ENCODE results near the gene GFER. TPM values are rescaled to one million over a fixed set of nuclear protein-coding genes. Genes with fewer than 3 reads are reported as not detected.

GFER gene
- total and polyA plus RNA-seq, 9 of the 15 experiments (the other 6 are each of a cell fraction or from before 2014, with no cell fraction given): 4.3 to 53.7 (median 19.8) TPM

DNA sequence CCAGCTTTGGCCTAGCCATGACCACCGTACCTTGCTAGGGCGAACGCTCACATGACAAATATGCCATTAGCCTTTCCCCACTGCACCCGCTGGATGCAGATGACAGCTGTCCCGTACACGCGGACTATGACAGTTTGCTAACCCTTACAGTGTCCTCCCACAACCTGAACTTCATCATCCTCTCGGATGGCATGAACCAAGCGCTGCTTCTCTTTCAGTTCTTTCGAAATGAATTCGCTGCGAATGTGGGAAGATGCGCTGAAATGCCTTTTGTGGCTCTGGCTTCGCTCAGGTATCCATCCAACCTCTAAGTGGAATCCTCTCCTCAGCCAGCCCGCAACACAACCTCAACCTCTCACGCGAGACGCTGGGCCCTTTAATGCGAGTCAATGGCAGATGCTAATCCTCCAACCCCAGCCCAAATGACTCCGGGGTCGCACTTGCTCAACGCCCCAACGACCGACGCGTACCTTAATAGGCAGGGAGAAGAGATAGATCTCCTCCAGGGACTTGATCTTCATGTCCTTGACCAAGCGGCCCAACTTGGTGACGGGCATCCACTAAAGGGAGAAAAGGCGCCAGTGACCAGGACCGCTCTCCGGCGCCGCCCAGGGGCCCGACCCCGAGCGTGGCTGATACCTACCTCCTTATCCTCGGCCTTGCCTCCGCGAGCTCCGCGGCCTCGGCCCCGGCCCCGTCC, 20.0 kb upstream of the GFER start (continued):
- TF ChIP-seq, protein P1, sequence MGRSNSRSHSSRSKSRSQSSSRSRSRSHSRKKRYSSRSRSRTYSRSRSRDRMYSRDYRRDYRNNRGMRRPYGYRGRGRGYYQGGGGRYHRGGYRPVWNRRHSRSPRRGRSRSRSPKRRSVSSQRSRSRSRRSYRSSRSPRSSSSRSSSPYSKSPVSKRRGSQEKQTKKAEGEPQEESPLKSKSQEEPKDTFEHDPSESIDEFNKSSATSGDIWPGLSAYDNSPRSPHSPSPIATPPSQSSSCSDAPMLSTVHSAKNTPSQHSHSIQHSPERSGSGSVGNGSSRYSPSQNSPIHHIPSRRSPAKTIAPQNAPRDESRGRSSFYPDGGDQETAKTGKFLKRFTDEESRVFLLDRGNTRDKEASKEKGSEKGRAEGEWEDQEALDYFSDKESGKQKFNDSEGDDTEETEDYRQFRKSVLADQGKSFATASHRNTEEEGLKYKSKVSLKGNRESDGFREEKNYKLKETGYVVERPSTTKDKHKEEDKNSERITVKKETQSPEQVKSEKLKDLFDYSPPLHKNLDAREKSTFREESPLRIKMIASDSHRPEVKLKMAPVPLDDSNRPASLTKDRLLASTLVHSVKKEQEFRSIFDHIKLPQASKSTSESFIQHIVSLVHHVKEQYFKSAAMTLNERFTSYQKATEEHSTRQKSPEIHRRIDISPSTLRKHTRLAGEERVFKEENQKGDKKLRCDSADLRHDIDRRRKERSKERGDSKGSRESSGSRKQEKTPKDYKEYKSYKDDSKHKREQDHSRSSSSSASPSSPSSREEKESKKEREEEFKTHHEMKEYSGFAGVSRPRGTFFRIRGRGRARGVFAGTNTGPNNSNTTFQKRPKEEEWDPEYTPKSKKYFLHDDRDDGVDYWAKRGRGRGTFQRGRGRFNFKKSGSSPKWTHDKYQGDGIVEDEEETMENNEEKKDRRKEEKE (IDR thresholded peaks at IDR 0.05; ENCODE audit: borderline replicate concordance in 1 of 2, control insufficient read depth in 1 of 2, low read depth in 2 of 2, low read length in 1 of 2): 0 out of 4 replicates have a peak, but pooled peaks of 1 of the 2 experiments have one; percentile 20
- TF ChIP-seq NFXL1 (CRISPR knock-in tag; IDR thresholded peaks at IDR 0.05): 0 out of 2 replicates have a peak, but pooled peaks have one; percentile 10
- no peak for TF ChIP-seq ZNF707 (CRISPR knock-in tag; conservative IDR thresholded peaks at IDR 0.05)
- TF ChIP-seq PHB (CRISPR knock-in tag; IDR thresholded peaks at IDR 0.05): 0 out of 2 replicates have a peak, but pooled peaks have one; percentile 47
- peak in 1 of 2 experiments; percentile 76; a peak in 1 of 4 replicates for TF ChIP-seq TBL1XR1 (IDR thresholded peaks at IDR 0.05; ENCODE audit: low read length in 2 of 2)
- no peak for TF ChIP-seq RBM25 (IDR thresholded peaks at IDR 0.05; ENCODE audit: low read depth, low read length, severe bottlenecking)
- TF ChIP-seq, protein P2, sequence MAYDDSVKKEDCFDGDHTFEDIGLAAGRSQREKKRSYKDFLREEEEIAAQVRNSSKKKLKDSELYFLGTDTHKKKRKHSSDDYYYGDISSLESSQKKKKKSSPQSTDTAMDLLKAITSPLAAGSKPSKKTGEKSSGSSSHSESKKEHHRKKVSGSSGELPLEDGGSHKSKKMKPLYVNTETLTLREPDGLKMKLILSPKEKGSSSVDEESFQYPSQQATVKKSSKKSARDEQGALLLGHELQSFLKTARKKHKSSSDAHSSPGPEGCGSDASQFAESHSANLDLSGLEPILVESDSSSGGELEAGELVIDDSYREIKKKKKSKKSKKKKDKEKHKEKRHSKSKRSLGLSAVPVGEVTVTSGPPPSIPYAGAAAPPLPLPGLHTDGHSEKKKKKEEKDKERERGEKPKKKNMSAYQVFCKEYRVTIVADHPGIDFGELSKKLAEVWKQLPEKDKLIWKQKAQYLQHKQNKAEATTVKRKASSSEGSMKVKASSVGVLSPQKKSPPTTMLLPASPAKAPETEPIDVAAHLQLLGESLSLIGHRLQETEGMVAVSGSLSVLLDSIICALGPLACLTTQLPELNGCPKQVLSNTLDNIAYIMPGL (CRISPR knock-in tag; IDR thresholded peaks at IDR 0.05): peak; percentile 71; the same call in 1 of the 2 replicates
- peak; percentile 45; the same call in 1 of the 2 replicates for TF ChIP-seq POLR2AphosphoS5 (IDR thresholded peaks at IDR 0.05; ENCODE audit: control insufficient read depth, insufficient read depth, low read depth, low read length)
- TF ChIP-seq BRD9 (IDR thresholded peaks at IDR 0.05; ENCODE audit: low read depth, partially characterized antibody): peak; percentile 6
- TF ChIP-seq, protein P3, sequence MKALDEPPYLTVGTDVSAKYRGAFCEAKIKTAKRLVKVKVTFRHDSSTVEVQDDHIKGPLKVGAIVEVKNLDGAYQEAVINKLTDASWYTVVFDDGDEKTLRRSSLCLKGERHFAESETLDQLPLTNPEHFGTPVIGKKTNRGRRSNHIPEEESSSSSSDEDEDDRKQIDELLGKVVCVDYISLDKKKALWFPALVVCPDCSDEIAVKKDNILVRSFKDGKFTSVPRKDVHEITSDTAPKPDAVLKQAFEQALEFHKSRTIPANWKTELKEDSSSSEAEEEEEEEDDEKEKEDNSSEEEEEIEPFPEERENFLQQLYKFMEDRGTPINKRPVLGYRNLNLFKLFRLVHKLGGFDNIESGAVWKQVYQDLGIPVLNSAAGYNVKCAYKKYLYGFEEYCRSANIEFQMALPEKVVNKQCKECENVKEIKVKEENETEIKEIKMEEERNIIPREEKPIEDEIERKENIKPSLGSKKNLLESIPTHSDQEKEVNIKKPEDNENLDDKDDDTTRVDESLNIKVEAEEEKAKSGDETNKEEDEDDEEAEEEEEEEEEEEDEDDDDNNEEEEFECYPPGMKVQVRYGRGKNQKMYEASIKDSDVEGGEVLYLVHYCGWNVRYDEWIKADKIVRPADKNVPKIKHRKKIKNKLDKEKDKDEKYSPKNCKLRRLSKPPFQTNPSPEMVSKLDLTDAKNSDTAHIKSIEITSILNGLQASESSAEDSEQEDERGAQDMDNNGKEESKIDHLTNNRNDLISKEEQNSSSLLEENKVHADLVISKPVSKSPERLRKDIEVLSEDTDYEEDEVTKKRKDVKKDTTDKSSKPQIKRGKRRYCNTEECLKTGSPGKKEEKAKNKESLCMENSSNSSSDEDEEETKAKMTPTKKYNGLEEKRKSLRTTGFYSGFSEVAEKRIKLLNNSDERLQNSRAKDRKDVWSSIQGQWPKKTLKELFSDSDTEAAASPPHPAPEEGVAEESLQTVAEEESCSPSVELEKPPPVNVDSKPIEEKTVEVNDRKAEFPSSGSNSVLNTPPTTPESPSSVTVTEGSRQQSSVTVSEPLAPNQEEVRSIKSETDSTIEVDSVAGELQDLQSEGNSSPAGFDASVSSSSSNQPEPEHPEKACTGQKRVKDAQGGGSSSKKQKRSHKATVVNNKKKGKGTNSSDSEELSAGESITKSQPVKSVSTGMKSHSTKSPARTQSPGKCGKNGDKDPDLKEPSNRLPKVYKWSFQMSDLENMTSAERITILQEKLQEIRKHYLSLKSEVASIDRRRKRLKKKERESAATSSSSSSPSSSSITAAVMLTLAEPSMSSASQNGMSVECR (CRISPR knock-in tag; IDR thresholded peaks at IDR 0.05): peak; percentile 44; the same call in 1 of the 2 replicates
- peak; percentile 91 for TF ChIP-seq CHD1 (IDR thresholded peaks at IDR 0.05; ENCODE audit: low read length)
- TF ChIP-seq SUPT5H (IDR thresholded peaks at IDR 0.05): 0 out of 2 replicates have a peak, but pooled peaks have one; percentile 59
